Mucosa of gallbladder (tissue), 1 donor: ENCODE data around the gene APC2. TPM values are rescaled to one million over a fixed set of nuclear protein-coding genes. Genes with fewer than 3 reads are reported as not detected.
A peak's percentile ranks its signal among the peaks of the same experiment; 100 is the strongest.

ENCODE experiments used
- DNase-seq: peaks from one replicate; pipeline ENCODE4 v3.0.0-alpha.2; 2020; ENCODE audit warnings: low spot score
- total RNA-seq: library from RNA; stranded (reverse); gene quantifications from one replicate; pipeline ENCODE4 v1.2.1, GENCODE V29; 2021
- donor health status: DM: no; HTN: no; CAD: no.

The APC2 gene
- total RNA-seq, 1 donor from 2014 or later: 0.43 TPM

- no peak for DNase-seq
Measured at GRCh38 chr19:1446713-1447481, 3.0 kb upstream of the APC2 start.

- no peak for DNase-seq
Measured at GRCh38 chr19:1447504-1447903, 2.4 kb upstream of the APC2 start.

GRCh38 chr19:1447944-1448343 lies 2.0 kb upstream of the APC2 start:
- DNase-seq: no peak

- DNase-seq: no peak
Measured at GRCh38 chr19:1450735-1451731, 1.1 kb downstream of the APC2 start.

GRCh38 chr19:1451916-1452801 lies 2.2 kb downstream of the APC2 start:
- no peak for DNase-seq

GRCh38 chr19:1452802-1453524 lies 3.0 kb downstream of the APC2 start:
- no peak for DNase-seq

GRCh38 chr19:1453525-1454364 lies 3.8 kb downstream of the APC2 start:
- no peak for DNase-seq

GRCh38 chr19:1455002-1455335 lies 5.0 kb downstream of the APC2 start:
- no peak for DNase-seq

- DNase-seq: peak; percentile 65
Measured at GRCh38 chr19:1455336-1456120, 5.6 kb downstream of the APC2 start.

GRCh38 chr19:1456121-1456900 lies 6.4 kb downstream of the APC2 start:
- DNase-seq: no peak

GRCh38 chr19:1457031-1457739 lies 7.3 kb downstream of the APC2 start:
- no peak for DNase-seq

- DNase-seq: no peak
Measured at GRCh38 chr19:1457892-1458291, 8.0 kb downstream of the APC2 start.

GRCh38 chr19:1459479-1459878 lies 9.6 kb downstream of the APC2 start:
- DNase-seq: no peak

GRCh38 chr19:1460033-1460995 lies 10.4 kb downstream of the APC2 start:
- no peak for DNase-seq

- DNase-seq: no peak
Measured at GRCh38 chr19:1461862-1462261, 11.9 kb downstream of the APC2 start.

GRCh38 chr19:1465191-1466016 lies 15.5 kb downstream of the APC2 start:
- DNase-seq: peak; percentile 41
